ENCODE measurements around the gene SH2B3.

DNA sequence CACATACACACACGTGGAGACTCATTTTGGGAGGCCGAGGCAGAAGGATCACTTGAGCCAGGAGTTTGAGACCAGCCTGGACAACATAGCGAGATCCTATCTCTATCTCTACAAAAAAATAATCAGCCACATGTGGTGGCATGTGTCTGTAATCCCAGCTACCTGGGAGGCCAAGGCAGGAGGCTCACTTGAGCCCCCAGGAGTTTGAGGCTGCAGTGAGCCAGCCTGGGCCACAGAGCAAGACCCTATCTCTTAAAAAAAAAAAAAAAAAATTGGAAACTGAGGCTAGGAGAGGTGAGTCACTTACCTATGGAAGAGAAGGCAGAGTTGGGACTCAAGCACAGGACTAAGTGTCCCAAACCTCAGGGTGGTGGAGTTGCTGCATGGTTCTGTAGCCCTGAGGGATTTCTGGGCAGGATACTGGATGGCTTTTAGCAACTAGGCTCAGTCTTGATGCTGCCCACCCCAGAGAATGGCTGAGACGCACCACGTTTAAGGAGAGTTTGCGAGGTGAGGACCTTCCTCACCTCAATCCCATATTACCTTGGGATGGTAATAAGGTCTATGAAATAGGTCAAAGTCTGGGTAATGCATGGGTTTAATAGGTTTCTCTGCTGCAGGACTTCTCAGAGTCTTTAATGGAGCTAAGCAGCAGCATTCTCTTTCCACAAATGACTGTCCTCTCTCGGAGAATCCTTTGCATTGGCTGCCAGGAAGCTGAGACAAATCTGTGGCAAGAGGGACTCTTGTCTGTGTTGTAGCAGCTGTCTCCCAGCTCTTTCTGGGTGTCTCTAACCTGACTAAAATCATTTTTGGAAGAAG, 35.6 kb downstream of the SH2B3 start:
- no peak for TF ChIP-seq CTCF (conservative IDR thresholded peaks at IDR 0.05 in 1 of 2, IDR thresholded peaks at IDR 0.05 in 1 of 2; ENCODE audit: extremely low read depth in 1 of 2, insufficient read depth in 1 of 2, low read depth in 1 of 2, low read length in 2 of 2)
- TF ChIP-seq EZH2 (IDR thresholded peaks at IDR 0.05; ENCODE audit: borderline replicate concordance, low read length): no peak
